ENCODE results near the gene VPS29.
"Not testable (repeated sequence)": the region's sequence is repeated elsewhere in the genome, so short reads cannot be mapped to it uniquely, and the experiment has no call there.

Gene VPS29

GRCh38 chr12:110520876-110521712 lies 19.2 kb upstream of the VPS29 start:
- DNase-seq (ENCODE audit: low read depth in 3 of 3) = peak in 1 of 3 experiments; percentile 35

GRCh38 chr12:110518014-110518413 lies 16.1 kb upstream of the VPS29 start:
- not testable (repeated sequence) for DNase-seq (ENCODE audit: low read depth in 3 of 3)

- no peak for DNase-seq (ENCODE audit: low read depth in 3 of 3)
Observed at GRCh38 chr12:110516995-110517394, 15.1 kb upstream of the VPS29 start.

GRCh38 chr12:110514363-110514762 lies 12.5 kb upstream of the VPS29 start:
- no peak for DNase-seq (ENCODE audit: low read depth in 3 of 3)

- DNase-seq (ENCODE audit: low read depth in 3 of 3) = no peak
Observed at GRCh38 chr12:110513842-110514241, 11.9 kb upstream of the VPS29 start.

GRCh38 chr12:110508071-110508586 lies 6.2 kb upstream of the VPS29 start:
- DNase-seq (ENCODE audit: low read depth in 3 of 3) = no peak

- DNase-seq (ENCODE audit: low read depth in 3 of 3) = no peak
Observed at GRCh38 chr12:110505332-110505731, 3.4 kb upstream of the VPS29 start.

GRCh38 chr12:110503432-110503831 lies 1.5 kb upstream of the VPS29 start:
- DNase-seq (ENCODE audit: low read depth in 3 of 3) = no peak

- DNase-seq (ENCODE audit: low read depth in 3 of 3) = peak in 1 of 3 experiments; percentile 23
Observed at GRCh38 chr12:110501399-110501751, 536 bp downstream of the VPS29 start.

- DNase-seq (ENCODE audit: low read depth in 3 of 3) = no peak
Observed at GRCh38 chr12:110498984-110499706, 2.8 kb downstream of the VPS29 start.

GRCh38 chr12:110475426-110475825 lies 26.5 kb downstream of the VPS29 start:
- DNase-seq (ENCODE audit: low read depth in 3 of 3) = no peak

GRCh38 chr12:110468214-110469048 lies 33.5 kb downstream of the VPS29 start, which contains the start of the genes FAM216A and GPN3:
Gene FAM216A (plus strand): TSS chr12:110468845. CDS start chr12:110468876, 31 bp downstream.
Gene GPN3 (minus strand): TSS chr12:110468257. CDS start chr12:110468203, 54 bp downstream.
- peak; percentile 85 to 93 (median 93) for DNase-seq (ENCODE audit: low read depth in 3 of 3)

GRCh38 chr12:110467847-110468213 lies 34.1 kb downstream of the VPS29 start:
- DNase-seq (ENCODE audit: low read depth in 3 of 3) = no peak

- no peak for DNase-seq (ENCODE audit: low read depth in 3 of 3)
Observed at GRCh38 chr12:110466791-110467190, 35.1 kb downstream of the VPS29 start.

- DNase-seq (ENCODE audit: low read depth in 3 of 3) = not testable (repeated sequence)
Observed at GRCh38 chr12:110465765-110466164, 36.1 kb downstream of the VPS29 start.

- DNase-seq (ENCODE audit: low read depth in 3 of 3) = no peak
Observed at GRCh38 chr12:110465024-110465423, 36.9 kb downstream of the VPS29 start.

- DNase-seq (ENCODE audit: low read depth in 3 of 3) = not testable (repeated sequence)
Observed at GRCh38 chr12:110461189-110461588, 40.7 kb downstream of the VPS29 start.

- DNase-seq (ENCODE audit: low read depth in 3 of 3) = no peak
Observed at GRCh38 chr12:110458756-110459155, 43.2 kb downstream of the VPS29 start.

GRCh38 chr12:110453569-110454296 lies 48.2 kb downstream of the VPS29 start:
- no peak for DNase-seq (ENCODE audit: low read depth in 3 of 3)

- DNase-seq (ENCODE audit: low read depth in 3 of 3) = no peak
Observed at GRCh38 chr12:110451263-110451662, 50.6 kb downstream of the VPS29 start.

Data from stimulated activated CD4-positive, alpha-beta T cell treated with anti-CD3 and anti-CD28 coated beads, TNF-alpha, amount 100 ng/mL, for 24 hours (primary cell).